CD14-positive monocyte (primary cell): ENCODE results near the gene RGMA. TPM values are rescaled to one million over a fixed set of nuclear protein-coding genes. Genes with fewer than 3 reads are reported as not detected.

ENCODE experiments used
- DNase-seq, 3 donors: peaks; one replicate each; pipeline ENCODE4 v3.0.0-alpha.2; 2011 to 2022
- H2AFZ ChIP-seq: 2 replicates; pipeline ENCODE4 v1.6.0; 2012; ENCODE audit warnings: mild to moderate bottlenecking, low read depth, low read length, inconsistent platforms; ENCODE audit not compliant: insufficient read depth, poor library complexity, severe bottlenecking
- H3K27ac ChIP-seq, 2 donors: 1 replicate in 1 of 2; 2 replicates in 1 of 2; pipeline ENCODE4 v1.5.1; 2012 to 2013; ENCODE audit warnings: low read length in 2 of 2, control low read depth in 1 of 2, inconsistent platforms in 1 of 2, low read depth in 1 of 2, mild to moderate bottlenecking in 1 of 2
- H3K27me3 ChIP-seq, 2 donors: one replicate each; pipeline versions ENCODE4 v1.6.0 to v1.6.1; 2011 to 2013; ENCODE audit warnings: low read length in 2 of 2; ENCODE audit not compliant: control insufficient read depth in 2 of 2, insufficient read depth in 2 of 2
- H3K36me3 ChIP-seq, 2 donors: replicated peaks in 1 of 2; 1 replicate in 1 of 2; 2 replicates in 1 of 2; pipeline versions ENCODE4 v1.5.1 to v1.6.1; 2012 to 2013; ENCODE audit warnings: low read length in 2 of 2, control low read depth in 1 of 2, inconsistent platforms in 1 of 2, mild to moderate bottlenecking in 1 of 2; ENCODE audit not compliant: insufficient read depth in 2 of 2, control insufficient read depth in 1 of 2
- H3K4me1 ChIP-seq, 2 donors: 1 replicate in 1 of 2; 2 replicates in 1 of 2; pipeline versions ENCODE4 v1.5.1 to v1.6.1; 2012 to 2013; ENCODE audit warnings: low read length in 2 of 2, control low read depth in 1 of 2, inconsistent platforms in 1 of 2, mild to moderate bottlenecking in 1 of 2, moderate library complexity in 1 of 2; ENCODE audit not compliant: insufficient read depth in 2 of 2, control insufficient read depth in 1 of 2
- H3K4me2 ChIP-seq: replicated peaks from 2 replicates; pipeline ENCODE3; 2012; ENCODE audit warnings: low read length, moderate library complexity, mild to moderate bottlenecking; ENCODE audit not compliant: poor library complexity, severe bottlenecking; ENCODE audit errors: extremely low read depth
- H3K4me3 ChIP-seq, 3 experiments: fragments of 200-600 bp in 1 of 3; sonication (generic) in 1 of 3; replicated peaks in 1 of 3; 1 replicate in 2 of 3; 2 replicates in 1 of 3; pipeline ENCODE4 v1.5.1; 2011 to 2013; ENCODE audit warnings: low read length in 3 of 3, mild to moderate bottlenecking in 3 of 3, control low read depth in 2 of 3, low read depth in 2 of 3, inconsistent platforms in 1 of 3, moderate library complexity in 1 of 3
- H3K79me2 ChIP-seq: 2 replicates; pipeline ENCODE4 v1.6.0; 2012; ENCODE audit warnings: mild to moderate bottlenecking, control low read depth, inconsistent platforms, low read length, moderate library complexity; ENCODE audit not compliant: insufficient read depth
- H3K9ac ChIP-seq: 2 replicates; pipeline ENCODE4 v1.6.0; 2017; ENCODE audit warnings: low read length, mild to moderate bottlenecking; ENCODE audit not compliant: insufficient read depth, poor library complexity, severe bottlenecking
- H3K9me3 ChIP-seq, 2 donors: replicated peaks in 1 of 2; 1 replicate in 1 of 2; 2 replicates in 1 of 2; pipeline versions ENCODE4 v1.5.1 to v1.6.1; 2012 to 2013; ENCODE audit warnings: low read length in 2 of 2, control low read depth in 1 of 2; ENCODE audit not compliant: control insufficient read depth in 1 of 2, insufficient read depth in 1 of 2
- H4K20me1 ChIP-seq: 2 replicates; pipeline ENCODE4 v1.6.0; 2012; ENCODE audit warnings: mild to moderate bottlenecking, low read length, control low read depth, moderate library complexity; ENCODE audit not compliant: insufficient read depth
- H3K27ac Mint-ChIP-seq, 7 donors: one replicate each; pipeline ENCODE4 v1.8.0; 2020; ENCODE audit warnings: mild to moderate bottlenecking in 7 of 7, mixed read lengths in 7 of 7, moderate library complexity in 6 of 7, inconsistent platforms in 2 of 7
- H3K27me3 Mint-ChIP-seq, 3 donors: one replicate each; pipeline ENCODE4 v1.8.0; 2021 to 2022; ENCODE audit warnings: low read depth in 3 of 3, mild to moderate bottlenecking in 3 of 3, mixed read lengths in 3 of 3, moderate library complexity in 3 of 3, inconsistent platforms in 1 of 3
- H3K36me3 Mint-ChIP-seq, 2 donors: one replicate each; pipeline ENCODE4 v1.8.0; 2020; ENCODE audit warnings: mixed read lengths in 2 of 2, inconsistent platforms in 1 of 2, mild to moderate bottlenecking in 1 of 2
- H3K4me1 Mint-ChIP-seq: one replicate; pipeline ENCODE4 v1.8.0; 2020; ENCODE audit warnings: mild to moderate bottlenecking, mixed read lengths
- H3K4me3 Mint-ChIP-seq, 2 donors: one replicate each; pipeline ENCODE4 v1.8.0; 2020; ENCODE audit warnings: mild to moderate bottlenecking in 2 of 2, mixed read lengths in 2 of 2, moderate library complexity in 1 of 2
- H3K9me3 Mint-ChIP-seq, 7 donors: one replicate each; pipeline ENCODE4 v1.8.0; 2020 to 2022; ENCODE audit warnings: mixed read lengths in 7 of 7, mild to moderate bottlenecking in 6 of 7, moderate library complexity in 6 of 7, inconsistent platforms in 2 of 7
- CTCF ChIP-seq: fragments of 200-600 bp; IDR thresholded peaks from one replicate; pipeline ENCODE4 v1.8.0; 2022; ENCODE audit warnings: antibody characterized with exemption, mild to moderate bottlenecking
- WGBS: methylation state at CpG from one replicate; pipeline ENCODE4 v1.1.5; 2013; ENCODE audit warnings: missing lambda C conversion rate; ENCODE audit not compliant: insufficient coverage; 5-methylcytosine and 5-hydroxymethylcytosine counted together
- intact Hi-C, 2 donors: fragments of 100-400 bp; cut with micrococcal nuclease; formaldehyde crosslinking; loops; one replicate each; pipeline versions ENCODE4 v1.15.0 to v1.15.1; 2023
- polyA plus RNA-seq, 3 donors: library from polyadenylated mRNA; depleted of rRNA in 1 of 3; unstranded in 2 of 3; stranded (reverse) in 1 of 3; fragments of 300-500 nt in 2 of 3; fragments of >200 nt in 1 of 3; fragmentation: Illumina TruSeq in 2 of 3; gene quantifications; 1 replicate in 2 of 3; 2 replicates in 1 of 3; pipeline ENCODE4 v1.2.3, GENCODE V29; 2012 to 2021

RGMA gene
- polyA plus RNA-seq, 3 donors: 0.07 to 0.35 (median 0.08) TPM

- Histone ChIP-seq H3K4me3 (no peak overlapping the region), H4K20me1 (no peaks in the 10 kb centered on the region), H3K9ac (no peak overlapping the region), H3K27me3 (peaks cover 0 to 4% of the 10 kb centered on the region in 2 donors), H3K4me2 (no peak overlapping the region), H3K4me1 (peaks cover 48 to 56% of the 10 kb centered on the region in 2 donors), H3K27ac (no peak overlapping the region), H3K79me2 (no peaks in the 10 kb centered on the region), H3K9me3 (peaks cover 3% of the 10 kb centered on the region in 2 donors), H3K36me3 (no peaks in the 10 kb centered on the region), H2AFZ (no peak overlapping the region)
- Mint-ChIP-seq H3K4me1 (peaks cover 65% of the 10 kb centered on the region), H3K4me3 (no peak overlapping the region), H3K36me3 (peaks cover 8 to 11% of the 10 kb centered on the region in 2 donors), H3K9me3 (peaks cover 3 to 17% (median 9%) of the 10 kb centered on the region in 7 donors), H3K27ac (no peak overlapping the region), H3K27me3 (peaks cover 6 to 17% (median 9%) of the 10 kb centered on the region in 3 donors)
- no peak for TF ChIP-seq CTCF
- intact Hi-C loops: no loop called here
- DNase-seq: no peak
- 89% methylated on average over 35 of the region's 46 CpGs for WGBS
Measured at GRCh38 chr15:93044301-93045190, 44.5 kb downstream of the RGMA start.

GRCh38 chr15:93043621-93044300, 45.2 kb downstream of the RGMA start:
- no peak overlapping the region for H3K27ac ChIP-seq
- H3K9me3 Mint-ChIP-seq: peaks cover 3 to 18% (median 9%) of the 10 kb centered on the region in 7 donors
- peaks cover 64% of the 10 kb centered on the region for H3K4me1 Mint-ChIP-seq
- peaks cover 3% of the 10 kb centered on the region in 2 donors for H3K9me3 ChIP-seq
- no peak for DNase-seq
- H3K36me3 ChIP-seq: no peaks in the 10 kb centered on the region
- H3K4me2 ChIP-seq: no peak overlapping the region
- peaks cover 2 to 9% (median 4%) of the 10 kb centered on the region in 3 donors for H3K27me3 Mint-ChIP-seq
- no peak overlapping the region for H3K4me3 Mint-ChIP-seq
- no peak overlapping the region for H3K27ac Mint-ChIP-seq
- H3K27me3 ChIP-seq: no peaks in the 10 kb centered on the region
- H3K36me3 Mint-ChIP-seq: peaks cover 8 to 11% of the 10 kb centered on the region in 2 donors
- peaks cover 51 to 58% of the 10 kb centered on the region in 2 donors for H3K4me1 ChIP-seq
- intact Hi-C loops: no loop called here
- H3K79me2 ChIP-seq: no peaks in the 10 kb centered on the region
- no peak overlapping the region for H2AFZ ChIP-seq
- WGBS: 46% methylated on average over 4 of the region's 12 CpGs
- H3K9ac ChIP-seq: no peak overlapping the region
- no peak overlapping the region for H3K4me3 ChIP-seq
- TF ChIP-seq CTCF: no peak
- H4K20me1 ChIP-seq: no peaks in the 10 kb centered on the region
